CD4-positive, alpha-beta T cell treated with Interleukin-1 beta for 1 hour (primary cell): ENCODE results near the gene OPA1.

Source experiments
- DNase-seq, 2 donors: peaks; one replicate each; pipeline ENCODE4 v3.0.0-alpha.2; 2020 to 2022

Gene OPA1

GRCh38 chr3:193742628-193743027, 149.6 kb downstream of the OPA1 start:
- DNase-seq: no peak

GRCh38 chr3:193743702-193744047, 150.7 kb downstream of the OPA1 start:
- DNase-seq: no peak

- DNase-seq: no peak
These were observed 151.2 kb downstream of the OPA1 start for GRCh38 chr3:193744048-193744821.

GRCh38 chr3:193744822-193745684, 152.0 kb downstream of the OPA1 start:
- DNase-seq: no peak

GRCh38 chr3:193746832-193747231, 153.8 kb downstream of the OPA1 start:
- no peak for DNase-seq
